Measurements from ENCODE around the gene TACR1. TPM values are rescaled to one million over a fixed set of nuclear protein-coding genes. Genes with fewer than 3 reads are reported as not detected.

The TACR1 gene
- total RNA-seq, 1 donor from 2014 or later, result not detected

DNA sequence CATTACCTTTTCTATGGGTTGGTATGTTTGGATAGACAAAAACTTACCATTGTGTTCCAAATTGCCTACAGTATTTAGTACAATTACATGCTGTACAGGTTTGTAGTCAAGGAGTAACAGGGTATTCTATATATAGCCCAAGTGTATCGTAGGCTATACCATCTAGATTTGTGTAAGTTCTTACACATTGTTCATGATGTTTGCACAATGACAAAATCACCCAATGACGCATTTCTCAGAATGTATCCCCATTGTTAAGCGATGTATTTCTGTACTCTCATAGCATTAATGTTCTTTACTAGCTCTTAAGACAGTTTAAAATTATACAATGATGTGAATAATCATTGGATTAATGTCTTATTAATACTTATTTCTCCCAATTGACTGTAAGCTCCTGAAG is 16.7 kb downstream of the TACR1 start:
- Mint-ChIP-seq H3K4me3 (no peak overlapping the region), H3K27ac (no peak overlapping the region), H3K27me3 (peaks cover 3% of the 10 kb centered on the region), H3K9me3 (no peaks in the 10 kb centered on the region), H3K36me3 (ENCODE audit: low read depth) (no peaks in the 10 kb centered on the region), H3K4me1 (no peaks in the 10 kb centered on the region)
- CTCF ChIA-PET, result no interaction called here
- TF ChIP-seq, protein P1, sequence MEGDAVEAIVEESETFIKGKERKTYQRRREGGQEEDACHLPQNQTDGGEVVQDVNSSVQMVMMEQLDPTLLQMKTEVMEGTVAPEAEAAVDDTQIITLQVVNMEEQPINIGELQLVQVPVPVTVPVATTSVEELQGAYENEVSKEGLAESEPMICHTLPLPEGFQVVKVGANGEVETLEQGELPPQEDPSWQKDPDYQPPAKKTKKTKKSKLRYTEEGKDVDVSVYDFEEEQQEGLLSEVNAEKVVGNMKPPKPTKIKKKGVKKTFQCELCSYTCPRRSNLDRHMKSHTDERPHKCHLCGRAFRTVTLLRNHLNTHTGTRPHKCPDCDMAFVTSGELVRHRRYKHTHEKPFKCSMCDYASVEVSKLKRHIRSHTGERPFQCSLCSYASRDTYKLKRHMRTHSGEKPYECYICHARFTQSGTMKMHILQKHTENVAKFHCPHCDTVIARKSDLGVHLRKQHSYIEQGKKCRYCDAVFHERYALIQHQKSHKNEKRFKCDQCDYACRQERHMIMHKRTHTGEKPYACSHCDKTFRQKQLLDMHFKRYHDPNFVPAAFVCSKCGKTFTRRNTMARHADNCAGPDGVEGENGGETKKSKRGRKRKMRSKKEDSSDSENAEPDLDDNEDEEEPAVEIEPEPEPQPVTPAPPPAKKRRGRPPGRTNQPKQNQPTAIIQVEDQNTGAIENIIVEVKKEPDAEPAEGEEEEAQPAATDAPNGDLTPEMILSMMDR (IDR thresholded peaks at IDR 0.05), result no peak
- intact Hi-C loops (cut with micrococcal nuclease), result no loop called here
- POLR2A ChIA-PET, result no interaction called here
- DNase-seq (no peak), ATAC-seq (ENCODE audit: low read depth) (no peak)

DNA sequence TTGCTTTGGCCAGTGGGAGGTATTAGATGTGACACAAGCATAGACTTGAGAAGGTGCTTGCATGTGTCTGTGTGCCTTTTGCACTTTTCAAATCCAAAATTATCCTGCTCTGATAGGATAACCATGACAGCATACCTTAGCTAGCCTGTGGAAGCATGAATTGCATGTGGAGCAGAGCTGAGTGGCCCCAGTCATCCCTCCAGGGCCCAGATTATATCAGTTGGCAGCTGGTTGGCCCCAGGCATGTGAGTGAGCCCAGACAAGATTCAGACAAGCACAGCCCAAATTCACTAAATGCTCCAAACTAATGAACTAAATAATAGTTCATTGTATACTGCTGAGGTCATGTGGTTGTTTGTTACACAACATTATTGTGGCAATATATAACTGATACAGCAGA is 18.8 kb downstream of the TACR1 start:
- TF ChIP-seq, protein P1 (IDR thresholded peaks at IDR 0.05), result no peak
- ChIA-PET CTCF (no interaction called here), POLR2A (no interaction called here)
- Mint-ChIP-seq H3K36me3 (ENCODE audit: low read depth) (no peaks in the 10 kb centered on the region), H3K27me3 (peaks cover 3% of the 10 kb centered on the region), H3K4me1 (no peaks in the 10 kb centered on the region), H3K4me3 (no peak overlapping the region), H3K9me3 (no peaks in the 10 kb centered on the region), H3K27ac (no peak overlapping the region)
- DNase-seq, result no peak
- intact Hi-C loops (cut with micrococcal nuclease), result no loop called here
- ATAC-seq (ENCODE audit: low read depth), result no peak

DNA sequence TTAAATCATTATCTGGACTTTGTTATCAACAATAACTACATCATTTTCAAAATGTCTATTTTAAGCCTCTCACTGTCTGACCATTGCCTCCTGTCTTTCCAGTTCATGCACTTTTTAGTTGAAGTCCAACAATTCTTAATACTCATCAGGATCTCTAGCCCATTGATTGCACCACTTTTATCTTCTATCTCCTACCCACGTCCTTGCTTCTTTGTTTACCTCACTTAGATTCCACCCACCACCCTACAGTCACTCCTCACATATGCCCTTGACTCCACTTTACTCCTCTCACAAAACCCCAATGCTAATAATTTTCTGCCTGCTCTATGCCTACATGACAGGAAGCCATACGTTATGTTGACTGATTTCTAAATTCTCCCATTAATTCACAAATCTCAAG is 21.9 kb downstream of the TACR1 start:
- Mint-ChIP-seq H3K36me3 (ENCODE audit: low read depth) (no peaks in the 10 kb centered on the region), H3K9me3 (no peaks in the 10 kb centered on the region), H3K4me3 (no peak overlapping the region), H3K27me3 (no peaks in the 10 kb centered on the region), H3K27ac (no peak overlapping the region), H3K4me1 (no peaks in the 10 kb centered on the region)
- TF ChIP-seq, protein P1 (IDR thresholded peaks at IDR 0.05), result no peak
- CTCF ChIA-PET, result no interaction called here
- DNase-seq (no peak), ATAC-seq (ENCODE audit: low read depth) (no peak)
- POLR2A ChIA-PET, result no interaction called here
- intact Hi-C loops (cut with micrococcal nuclease), result no loop called here

DNA sequence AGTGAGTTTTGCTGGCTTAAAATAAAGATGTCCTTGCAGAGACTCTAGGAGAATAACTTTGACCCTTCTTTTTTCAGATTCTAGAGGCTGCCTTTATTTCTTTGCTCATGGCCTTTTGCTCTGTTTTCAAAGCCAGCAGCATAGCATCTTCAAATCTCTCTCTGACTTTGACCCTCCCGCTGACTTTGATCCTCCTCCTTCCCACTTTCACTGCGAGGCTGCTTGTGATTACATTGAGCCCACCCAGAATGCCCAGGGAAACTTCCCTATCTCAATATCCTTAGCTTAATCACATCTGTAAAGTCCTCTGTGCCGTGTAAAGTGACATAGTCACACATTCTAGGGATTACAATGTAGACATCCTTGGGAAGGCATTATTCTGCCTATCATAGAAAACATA is 23.9 kb downstream of the TACR1 start:
- CTCF ChIA-PET, result no interaction called here
- intact Hi-C loops (cut with micrococcal nuclease), result no loop called here
- no peaks in the 10 kb centered on the region for H3K4me1 Mint-ChIP-seq
- POLR2A ChIA-PET, result no interaction called here
- no peaks in the 10 kb centered on the region for H3K9me3 Mint-ChIP-seq
- no peaks in the 10 kb centered on the region for H3K27me3 Mint-ChIP-seq
- DNase-seq (no peak), ATAC-seq (ENCODE audit: low read depth) (no peak)
- H3K4me3 Mint-ChIP-seq, result no peak overlapping the region
- TF ChIP-seq, protein P1 (IDR thresholded peaks at IDR 0.05), result no peak
- H3K36me3 Mint-ChIP-seq (ENCODE audit: low read depth), result no peaks in the 10 kb centered on the region
- no peak overlapping the region for H3K27ac Mint-ChIP-seq

DNA sequence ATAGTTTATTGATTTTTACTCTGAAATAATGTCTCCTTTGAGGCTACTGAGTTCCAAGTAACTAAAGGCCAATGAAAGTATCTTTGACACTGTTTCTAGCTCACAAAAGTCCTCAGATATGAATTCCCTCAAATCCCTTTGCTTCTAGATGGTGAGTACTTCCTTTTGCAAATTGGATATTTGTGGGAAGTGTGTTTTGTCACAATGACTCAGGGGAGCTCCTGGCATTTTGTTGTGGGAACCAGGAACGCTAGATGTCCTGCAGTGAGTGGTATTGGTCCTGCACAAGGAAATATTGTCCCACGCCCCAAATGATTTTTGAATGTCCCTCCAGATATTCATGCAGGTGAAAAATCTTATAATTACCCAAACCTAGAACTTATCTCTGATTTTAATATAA is 24.3 kb downstream of the TACR1 start:
- intact Hi-C loops (cut with micrococcal nuclease), result no loop called here
- ATAC-seq (ENCODE audit: low read depth), result no peak

More for the DNA sequence above, 24.3 kb downstream of the TACR1 start:
- Mint-ChIP-seq H3K27ac (no peak overlapping the region), H3K36me3 (ENCODE audit: low read depth) (no peaks in the 10 kb centered on the region), H3K4me3 (no peak overlapping the region), H3K4me1 (no peaks in the 10 kb centered on the region), H3K27me3 (no peaks in the 10 kb centered on the region), H3K9me3 (no peaks in the 10 kb centered on the region)
- TF ChIP-seq, protein P1 (IDR thresholded peaks at IDR 0.05), result no peak
- no peak for DNase-seq
- POLR2A ChIA-PET, result no interaction called here
- CTCF ChIA-PET, result no interaction called here

Measured in activated B cell treated with CpG ODN at 0.5 μM for 24 hours (primary cell).